GM21737 (cell line): ENCODE data around the gene TTC28.
"Not testable (repeated sequence)": the region's sequence is repeated elsewhere in the genome, so short reads cannot be mapped to it uniquely, and the experiment has no call there.

Experiments
- ATAC-seq: cut with Tn5 transposase; IDR thresholded peaks from one replicate; pipeline ENCODE4 v1.9.1; 2021; ENCODE audit warnings: mild to moderate bottlenecking, moderate library complexity; ENCODE audit not compliant: unreplicated experiment

Gene TTC28

GRCh38 chr22:28607795-28608194 is 71.8 kb downstream of the TTC28 start:
- no peak for ATAC-seq

DNA sequence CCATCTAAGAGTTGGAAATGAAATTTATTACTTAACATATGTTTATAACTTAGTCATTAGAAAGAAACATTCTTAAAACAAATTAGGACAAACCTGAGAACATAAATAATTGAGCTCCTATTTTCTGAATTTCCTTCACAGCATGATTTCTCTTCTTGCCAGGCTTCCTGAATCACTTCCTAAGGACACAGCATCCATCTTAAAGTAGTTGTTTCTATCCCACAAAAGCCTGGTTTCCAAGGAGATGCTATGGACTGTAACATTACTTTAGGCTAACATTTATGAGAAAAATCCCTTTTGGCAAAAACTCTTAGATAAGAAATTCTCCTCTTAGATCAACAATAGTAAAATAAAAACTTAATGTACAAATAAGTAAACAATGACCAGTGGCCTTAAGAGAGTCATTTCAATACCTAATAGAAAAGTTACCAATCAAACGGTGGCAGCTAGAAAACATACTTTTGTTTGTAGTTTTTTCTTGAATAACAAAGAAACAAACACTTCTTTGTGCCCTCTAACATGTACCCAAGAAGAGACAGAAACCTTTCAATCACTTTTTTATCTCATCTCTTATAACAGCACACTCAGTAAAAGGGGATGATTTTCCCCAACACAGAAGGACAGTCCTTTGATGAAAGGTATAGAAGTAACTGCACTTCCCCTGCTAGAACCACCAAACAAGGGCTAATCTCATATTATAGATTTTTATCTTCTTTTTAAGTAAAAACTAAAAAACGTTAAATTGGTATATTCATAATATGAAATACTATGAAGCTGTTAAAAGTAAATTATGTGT is 74.5 kb downstream of the TTC28 start:
- no peak for ATAC-seq

DNA sequence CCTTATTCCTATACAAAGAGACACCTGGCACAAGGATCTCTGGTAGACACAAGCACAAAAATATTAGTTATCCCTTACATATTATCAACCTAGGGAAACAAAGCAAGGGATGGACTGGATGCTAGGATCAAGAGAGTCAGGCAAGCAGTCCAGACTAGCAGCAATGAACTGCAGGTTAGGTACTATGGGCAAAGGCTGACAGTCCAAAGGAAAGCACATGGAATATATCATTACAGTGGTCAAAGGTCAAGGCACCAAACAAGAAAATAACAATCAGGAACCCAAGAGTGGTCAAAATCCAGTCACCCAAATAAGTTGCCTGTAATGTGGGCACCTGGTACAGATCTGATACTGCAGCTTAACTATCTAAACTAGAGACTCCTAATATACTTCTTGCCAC is 77.7 kb downstream of the TTC28 start:
- no peak for ATAC-seq

- ATAC-seq = no peak
Observed at GRCh38 chr22:28600546-28601143, 79.0 kb downstream of the TTC28 start.

DNA sequence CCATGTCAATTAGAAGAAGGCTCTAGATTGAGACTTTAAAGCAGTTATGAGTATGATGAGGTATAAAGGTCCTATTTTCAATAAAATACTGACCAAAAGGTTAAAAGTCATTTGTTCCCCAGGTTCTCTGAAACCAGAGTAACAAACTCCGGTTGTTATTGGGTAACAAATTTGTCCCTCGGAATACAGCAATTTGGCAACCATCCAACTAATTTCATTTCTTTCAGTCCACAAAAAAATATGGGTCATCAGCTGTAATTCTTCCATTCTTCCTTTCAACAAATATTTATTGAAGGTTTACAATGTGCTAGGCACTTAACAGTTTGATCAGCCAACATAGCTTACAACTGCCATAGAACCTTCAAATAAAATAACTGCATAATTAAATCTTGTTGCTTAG is 79.9 kb downstream of the TTC28 start:
- ATAC-seq = no peak

DNA sequence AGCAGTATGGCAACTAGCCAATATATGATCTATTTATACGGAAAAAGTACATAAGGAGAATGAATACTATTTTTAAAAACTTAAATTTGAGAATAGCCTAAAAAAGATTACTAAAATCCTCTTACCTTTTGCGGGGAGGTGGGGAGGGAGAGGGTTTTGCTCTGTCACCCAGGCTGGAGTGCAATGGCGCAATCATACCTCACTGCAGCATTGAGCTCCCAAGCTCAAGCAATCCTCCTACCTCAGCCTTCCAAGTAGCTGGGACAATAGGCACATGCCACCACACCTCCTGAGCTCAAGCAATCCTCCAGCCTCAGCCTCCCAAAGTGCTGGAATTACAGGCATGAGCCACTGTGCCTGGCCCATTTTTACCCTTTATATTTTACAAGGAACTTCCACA is 82.0 kb downstream of the TTC28 start:
- no peak for ATAC-seq

DNA sequence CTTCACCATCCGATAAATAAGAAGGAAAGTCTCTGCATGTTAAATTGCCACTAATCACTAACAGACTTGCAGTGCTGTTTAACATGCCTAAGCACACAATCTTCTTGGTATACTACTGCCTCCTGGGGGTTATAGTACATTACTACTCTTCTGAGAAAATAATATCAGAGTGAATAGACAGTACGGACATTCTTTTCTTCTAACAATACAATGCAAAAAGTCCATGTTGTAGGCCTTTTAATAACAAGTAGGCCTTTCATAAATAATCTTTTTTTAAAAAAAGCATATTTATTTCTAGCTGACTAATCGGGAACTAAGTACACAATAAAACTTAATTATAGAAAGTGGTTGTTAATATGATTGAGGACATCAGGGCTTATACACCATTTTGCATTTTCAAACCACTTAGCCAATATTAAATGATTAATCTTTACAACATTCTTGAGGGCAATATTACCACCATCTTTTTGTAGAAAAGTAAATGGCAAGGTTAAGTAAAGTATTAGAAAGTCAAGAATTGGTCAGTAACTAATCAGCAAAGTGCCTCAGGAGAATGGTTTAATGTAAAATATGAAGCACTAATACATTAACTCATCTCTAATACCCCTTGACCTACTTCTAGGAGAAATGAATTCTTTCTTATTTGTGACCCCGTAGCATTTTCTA is 84.7 kb downstream of the TTC28 start:
- no peak for ATAC-seq

GRCh38 chr22:28594076-28594796 is 85.4 kb downstream of the TTC28 start:
- ATAC-seq = no peak

DNA sequence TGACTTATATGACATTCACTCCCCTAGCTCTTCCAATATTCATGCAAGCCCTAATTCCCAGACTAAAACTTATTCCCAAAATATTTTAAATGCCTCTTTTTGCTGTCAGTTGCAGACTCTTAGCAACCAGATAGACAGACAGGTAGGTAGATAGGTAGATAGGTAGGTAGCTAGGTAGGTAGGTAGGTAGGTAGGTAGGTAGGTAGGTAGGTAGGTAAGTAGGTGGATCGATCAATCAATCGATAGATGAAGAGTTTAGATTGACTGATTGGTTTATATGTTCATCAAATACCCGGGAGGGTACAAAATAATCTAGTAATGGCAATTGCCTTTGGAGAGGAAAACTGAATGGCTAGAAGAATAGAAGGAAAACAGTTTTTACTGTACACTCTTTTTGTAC is 86.3 kb downstream of the TTC28 start:
- ATAC-seq = no peak

DNA sequence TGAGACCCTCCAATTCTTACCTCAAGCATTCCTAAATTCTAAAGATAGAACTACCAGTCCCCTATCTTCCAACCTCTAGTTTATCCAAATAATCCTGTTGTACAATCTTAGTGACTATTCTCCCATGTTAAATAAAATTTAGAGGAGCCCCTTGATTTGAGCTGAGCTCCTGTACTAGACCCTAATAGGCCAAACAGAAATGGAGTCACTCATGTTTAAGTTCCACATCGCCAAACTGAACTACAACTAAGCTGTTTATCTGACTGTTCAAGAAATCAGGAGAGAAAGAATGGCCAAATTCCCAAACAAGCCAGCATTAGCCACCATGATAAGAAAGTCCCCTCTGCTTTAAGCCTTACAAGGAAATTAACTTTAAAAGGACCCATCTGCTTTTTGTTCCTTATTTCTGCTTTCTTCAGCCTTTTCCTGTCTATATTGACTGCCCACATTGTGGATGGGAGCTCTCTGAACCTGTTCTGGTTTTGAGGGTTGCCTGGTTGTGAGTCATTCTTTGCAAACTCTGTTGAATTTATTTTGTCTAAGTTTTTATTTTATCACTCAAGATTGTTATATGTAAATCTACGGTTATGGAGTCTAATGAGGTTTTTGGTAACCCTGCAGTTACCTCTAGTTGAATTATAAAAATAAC is 90.4 kb downstream of the TTC28 start:
- no peak for ATAC-seq

DNA sequence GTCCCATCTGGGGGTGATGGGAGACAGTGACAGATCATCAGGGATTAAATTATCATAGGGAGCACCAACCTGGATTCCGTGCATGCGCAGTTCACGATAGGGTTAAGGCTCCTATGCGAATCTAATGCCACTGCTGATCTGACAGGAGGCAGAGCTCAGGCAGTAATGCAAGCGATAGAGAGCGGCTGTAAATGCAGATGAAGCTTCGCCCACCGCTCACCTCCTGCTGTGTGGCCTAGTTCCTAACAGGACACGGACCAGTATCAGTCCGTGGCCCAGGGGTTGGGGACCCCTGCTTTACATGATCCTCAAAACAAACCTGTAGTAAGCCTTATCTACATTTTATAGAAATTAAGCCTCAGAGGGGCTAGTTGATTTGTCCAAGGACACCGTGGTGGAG is 94.3 kb downstream of the TTC28 start:
- ATAC-seq = no peak

DNA sequence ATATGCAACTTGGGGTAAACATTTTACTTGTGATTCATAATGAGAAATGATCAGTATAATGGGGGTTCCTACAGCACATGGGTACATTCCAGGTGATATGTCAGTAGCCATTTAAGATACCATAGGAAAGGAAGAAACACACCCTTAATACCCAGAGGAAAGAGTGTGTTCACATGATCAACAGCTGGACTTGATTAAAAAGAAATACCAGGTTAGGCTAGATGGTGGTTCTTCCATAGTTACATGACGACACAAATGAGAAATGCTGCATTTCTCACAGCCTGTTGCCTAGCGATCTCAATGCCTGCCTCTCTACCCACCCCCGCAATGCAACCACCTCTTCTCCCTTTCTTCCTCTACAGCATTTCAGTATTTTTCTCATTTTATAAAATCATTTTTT is 96.8 kb downstream of the TTC28 start:
- no peak for ATAC-seq

- ATAC-seq = no peak
Observed at GRCh38 chr22:28581016-28581415, 98.6 kb downstream of the TTC28 start.

GRCh38 chr22:28576162-28576561 is 103.5 kb downstream of the TTC28 start:
- ATAC-seq = no peak

DNA sequence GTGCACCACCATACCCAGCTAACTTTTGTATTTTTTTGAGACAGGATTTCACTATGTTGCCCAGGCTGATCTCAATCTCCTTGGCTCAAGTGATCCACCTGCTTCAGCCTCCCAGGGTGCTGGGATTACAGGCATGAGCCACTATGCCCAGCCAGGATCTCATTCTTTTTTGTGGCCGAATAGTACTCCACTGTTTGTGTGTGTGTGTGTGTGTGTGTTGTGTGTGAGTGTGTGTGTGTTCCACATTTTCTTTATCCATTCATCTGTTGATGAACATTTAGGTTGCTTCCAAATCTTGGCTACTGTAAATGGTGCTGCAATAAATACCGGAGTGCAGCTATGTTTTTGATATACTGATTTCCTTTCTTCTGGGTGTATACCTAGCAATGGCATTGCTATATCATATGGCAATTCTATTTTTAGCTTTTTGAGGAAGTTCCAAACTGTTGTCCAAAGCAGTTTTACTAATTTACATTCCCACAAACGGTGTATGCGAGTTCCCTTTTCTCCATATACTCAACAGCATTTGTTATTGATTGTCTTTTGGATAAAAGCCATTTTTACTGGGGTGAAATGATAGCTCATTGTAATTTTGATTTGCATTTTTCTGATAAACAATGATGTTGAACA is 105.4 kb downstream of the TTC28 start:
- ATAC-seq = no peak

DNA sequence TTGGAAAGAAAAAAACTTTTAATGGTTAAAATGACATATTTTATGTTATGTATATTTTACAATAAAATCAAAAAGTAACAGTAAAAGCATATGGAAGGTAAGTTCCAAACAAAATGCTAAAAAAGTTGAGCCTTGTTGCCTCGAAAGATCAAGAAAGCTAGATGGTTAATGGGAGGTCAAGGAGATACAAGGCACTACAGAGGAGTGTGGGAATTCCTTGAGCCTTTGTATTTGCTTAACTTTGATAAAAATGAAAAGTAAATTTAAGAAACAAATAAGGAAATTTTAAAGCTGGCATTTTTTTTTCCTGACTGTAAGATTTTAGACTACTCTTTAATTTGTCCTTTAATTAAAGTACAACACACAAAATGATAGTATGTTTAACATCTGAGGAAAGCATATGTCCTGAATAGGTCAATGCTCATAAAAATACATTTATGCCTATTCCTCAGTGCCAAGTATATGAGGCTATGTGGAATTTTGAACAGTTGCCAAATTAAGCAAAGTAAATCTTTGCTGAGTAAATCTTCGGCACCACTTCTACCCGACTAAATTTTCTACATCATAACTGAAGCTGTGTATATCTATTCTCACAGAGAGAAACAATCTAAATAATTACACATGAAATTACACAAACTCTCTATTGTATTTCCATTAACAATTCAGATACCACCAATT is 108.8 kb downstream of the TTC28 start:
- no peak for ATAC-seq

DNA sequence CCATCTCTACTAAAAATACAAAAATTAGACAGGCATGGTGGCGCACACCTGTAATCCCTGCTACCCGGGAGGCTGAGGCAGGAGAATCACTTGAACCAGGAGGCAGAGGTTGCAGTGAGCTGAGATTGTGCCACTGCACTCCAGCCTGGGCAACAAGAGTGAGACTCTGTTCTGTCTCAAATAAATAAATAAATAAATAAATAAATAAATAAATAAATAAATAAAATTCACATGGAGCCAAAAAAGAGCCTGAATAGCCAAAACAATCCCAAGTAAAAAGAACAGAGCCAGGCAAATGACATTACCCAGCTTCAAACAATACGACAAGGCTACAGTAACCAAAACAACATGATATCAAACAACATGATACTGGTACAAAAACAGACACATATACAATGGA is 110.7 kb downstream of the TTC28 start:
- ATAC-seq = not testable (repeated sequence)

GRCh38 chr22:28568099-28568498 is 111.5 kb downstream of the TTC28 start:
- no peak for ATAC-seq

- ATAC-seq = not testable (repeated sequence)
Observed at GRCh38 chr22:28566920-28567499, 112.6 kb downstream of the TTC28 start.

DNA sequence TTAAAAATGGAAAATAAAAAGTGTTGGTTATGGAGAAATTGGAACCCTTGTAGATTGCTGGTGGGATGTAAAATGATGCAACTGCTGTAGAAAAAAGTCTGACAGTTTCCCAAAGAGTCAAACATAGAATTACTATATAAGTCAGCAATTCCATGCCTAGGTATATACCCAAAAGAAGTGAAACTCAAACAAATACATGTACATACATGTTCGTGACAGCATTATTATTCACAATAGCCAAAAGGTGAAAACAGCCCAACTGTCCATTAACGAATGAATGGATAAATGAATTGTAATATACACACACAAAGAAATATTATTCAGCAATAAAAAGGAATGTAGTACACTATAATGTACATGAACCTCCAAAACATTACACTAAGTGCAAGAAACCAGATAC is 116.0 kb downstream of the TTC28 start:
- no peak for ATAC-seq
